ENCODE measurements around the gene CCDC167.

DNA sequence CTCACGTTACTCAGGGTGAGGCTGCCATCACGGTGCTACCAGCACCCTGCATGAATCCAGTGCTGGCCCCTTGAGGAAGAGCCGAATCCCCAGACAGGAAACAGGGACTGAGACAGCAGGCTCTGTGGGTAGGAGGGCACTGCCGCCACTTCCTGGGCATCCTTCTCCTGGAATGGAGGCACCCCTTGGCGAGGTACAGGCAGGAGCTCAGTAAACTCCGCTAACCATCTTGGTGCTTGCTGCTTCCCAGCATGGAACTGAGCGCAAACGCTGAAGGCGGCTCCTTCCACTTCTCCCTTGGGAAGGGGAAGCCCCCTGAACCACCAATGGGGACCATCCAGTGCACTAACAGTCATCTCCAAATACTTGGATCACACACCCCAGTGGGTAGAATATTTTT lies 13.5 kb upstream of the CCDC167 start:
- no peak for TF ChIP-seq CTCF (IDR thresholded peaks at IDR 0.05 in 8 of 11, conservative IDR thresholded peaks at IDR 0.05 in 3 of 11)
- no peak for TF ChIP-seq POLR2A (IDR thresholded peaks at IDR 0.05)
- no peak for TF ChIP-seq POLR2AphosphoS5 (IDR thresholded peaks at IDR 0.05)
